ENCODE data around the gene MTHFR.

GRCh38 chr1:11802973-11803885 is 2.5 kb downstream of the MTHFR start:
- TF ChIP-seq PPARA (CRISPR knock-in tag; IDR thresholded peaks at IDR 0.05; ENCODE audit: borderline replicate concordance) (no peak), PATZ1 (CRISPR knock-in tag; IDR thresholded peaks at IDR 0.05; ENCODE audit: borderline replicate concordance) (no peak), ZFP3 (CRISPR knock-in tag; IDR thresholded peaks at IDR 0.05) (no peak), OSR1 (CRISPR knock-in tag; IDR thresholded peaks at IDR 0.05) (no peak), RARB (CRISPR knock-in tag; IDR thresholded peaks at IDR 0.05) (no peak), TCF4 (CRISPR knock-in tag; IDR thresholded peaks at IDR 0.05; ENCODE audit: borderline replicate concordance) (peak; percentile 24; the same call in 1 of the 2 replicates)
- TF ChIP-seq, protein P1, sequence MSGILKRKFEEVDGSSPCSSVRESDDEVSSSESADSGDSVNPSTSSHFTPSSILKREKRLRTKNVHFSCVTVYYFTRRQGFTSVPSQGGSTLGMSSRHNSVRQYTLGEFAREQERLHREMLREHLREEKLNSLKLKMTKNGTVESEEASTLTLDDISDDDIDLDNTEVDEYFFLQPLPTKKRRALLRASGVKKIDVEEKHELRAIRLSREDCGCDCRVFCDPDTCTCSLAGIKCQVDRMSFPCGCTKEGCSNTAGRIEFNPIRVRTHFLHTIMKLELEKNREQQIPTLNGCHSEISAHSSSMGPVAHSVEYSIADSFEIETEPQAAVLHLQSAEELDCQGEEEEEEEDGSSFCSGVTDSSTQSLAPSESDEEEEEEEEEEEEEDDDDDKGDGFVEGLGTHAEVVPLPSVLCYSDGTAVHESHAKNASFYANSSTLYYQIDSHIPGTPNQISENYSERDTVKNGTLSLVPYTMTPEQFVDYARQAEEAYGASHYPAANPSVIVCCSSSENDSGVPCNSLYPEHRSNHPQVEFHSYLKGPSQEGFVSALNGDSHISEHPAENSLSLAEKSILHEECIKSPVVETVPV (CRISPR knock-in tag; IDR thresholded peaks at IDR 0.05): no peak
